ENCODE results near the gene ITIH5. TPM values are rescaled to one million over a fixed set of nuclear protein-coding genes. Genes with fewer than 3 reads are reported as not detected.

Gene ITIH5
- polyA plus RNA-seq, 3 donors, result 20.0 to 29.0 (median 28.1) TPM

- no peak for DNase-seq
These were observed 24.2 kb downstream of the ITIH5 start for GRCh38 chr10:7642491-7643011.

- DNase-seq, result no peak
These were observed 31.2 kb downstream of the ITIH5 start for GRCh38 chr10:7635408-7636125.

DNA sequence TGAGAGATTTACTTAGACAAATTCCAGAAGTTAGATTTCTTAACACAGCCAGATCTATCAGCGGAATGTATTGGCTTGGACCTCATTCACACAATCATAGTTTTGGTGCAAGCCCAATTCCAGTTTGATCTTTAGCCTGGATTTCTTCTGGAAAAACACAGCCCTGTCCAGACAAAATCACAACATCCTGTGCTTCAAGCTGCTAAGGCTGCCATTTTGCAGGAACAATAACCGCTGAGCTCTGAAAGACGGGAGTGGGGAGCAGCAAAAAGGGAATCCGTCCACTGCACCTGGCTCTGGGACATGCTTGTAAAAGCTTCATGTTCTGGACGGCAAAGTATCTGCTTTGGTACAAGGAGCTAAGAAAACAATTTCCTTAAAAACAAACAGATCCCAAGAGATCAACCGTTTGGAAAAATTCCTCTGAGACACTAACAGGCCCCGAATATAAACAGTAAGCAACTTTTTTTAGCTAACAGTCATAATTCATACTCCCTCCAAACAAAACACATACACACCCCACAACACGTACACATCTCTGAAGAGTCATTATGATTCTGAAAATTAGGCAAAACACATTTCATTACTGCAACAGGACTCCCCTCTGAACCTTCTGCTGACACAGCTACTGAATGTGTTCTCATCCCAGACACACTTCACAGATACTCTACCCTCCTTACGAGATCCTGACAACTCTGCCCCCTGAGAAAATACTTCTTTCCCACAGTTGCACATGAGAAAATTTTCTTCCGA is 32.4 kb downstream of the ITIH5 start:
- DNase-seq, result peak; percentile 9

DNA sequence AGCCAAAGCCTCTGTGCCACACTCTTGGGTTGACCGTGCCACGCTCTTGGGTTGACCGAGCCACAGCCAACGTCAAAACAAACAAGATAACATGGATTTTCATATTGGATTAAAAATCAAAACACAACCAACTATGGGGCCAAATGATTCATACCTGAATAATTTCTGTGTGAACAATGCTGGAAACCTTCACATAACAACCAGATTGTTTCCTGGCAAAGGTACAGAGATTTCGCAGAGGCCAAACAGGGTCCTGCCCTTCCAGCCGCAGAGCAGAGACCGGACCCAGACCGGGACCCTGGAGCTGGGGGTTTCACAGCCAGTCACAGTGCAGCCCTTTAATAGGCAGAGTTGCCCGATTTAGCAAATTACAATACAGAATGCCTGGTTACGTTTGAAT is 40.5 kb downstream of the ITIH5 start:
- no peak for DNase-seq

DNA sequence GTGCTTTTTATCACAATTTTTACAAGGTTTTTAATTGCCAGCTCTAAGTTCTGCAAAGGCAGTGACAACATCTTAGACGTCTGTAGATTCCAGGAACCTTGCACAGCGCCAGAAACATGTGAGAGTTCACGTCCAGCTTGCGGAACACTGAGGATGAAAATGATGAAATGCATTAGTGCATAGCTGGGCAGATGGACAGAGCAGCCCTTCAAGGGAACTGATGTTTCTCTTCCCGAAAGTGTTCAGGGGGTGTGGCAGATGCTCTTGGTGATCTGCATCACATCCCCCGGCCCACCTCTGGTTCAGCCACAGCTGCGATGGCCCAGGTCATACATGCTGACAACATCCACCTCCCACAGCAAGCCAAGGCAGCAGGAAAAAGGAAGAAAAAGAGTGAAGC is 40.9 kb downstream of the ITIH5 start:
- no peak for DNase-seq

DNA sequence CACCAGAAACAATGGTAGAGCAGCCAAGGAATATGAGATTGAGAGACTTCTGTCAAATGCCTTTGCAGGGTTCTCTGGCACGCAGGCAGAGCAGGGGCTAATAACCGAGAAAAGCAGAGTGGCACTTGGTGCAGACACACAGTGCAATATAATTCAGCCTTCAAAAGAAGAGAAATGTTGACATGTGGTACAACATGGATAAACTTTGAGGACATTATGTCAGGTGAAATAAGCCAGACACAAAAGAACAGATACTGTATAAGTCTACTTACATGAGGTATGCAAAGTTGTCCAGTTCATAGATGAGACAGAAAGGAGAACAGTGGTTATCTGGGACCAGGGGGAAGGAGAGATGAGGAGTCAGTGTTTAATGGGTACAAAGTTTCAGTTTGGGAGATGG is 41.8 kb downstream of the ITIH5 start:
- DNase-seq, result no peak

DNA sequence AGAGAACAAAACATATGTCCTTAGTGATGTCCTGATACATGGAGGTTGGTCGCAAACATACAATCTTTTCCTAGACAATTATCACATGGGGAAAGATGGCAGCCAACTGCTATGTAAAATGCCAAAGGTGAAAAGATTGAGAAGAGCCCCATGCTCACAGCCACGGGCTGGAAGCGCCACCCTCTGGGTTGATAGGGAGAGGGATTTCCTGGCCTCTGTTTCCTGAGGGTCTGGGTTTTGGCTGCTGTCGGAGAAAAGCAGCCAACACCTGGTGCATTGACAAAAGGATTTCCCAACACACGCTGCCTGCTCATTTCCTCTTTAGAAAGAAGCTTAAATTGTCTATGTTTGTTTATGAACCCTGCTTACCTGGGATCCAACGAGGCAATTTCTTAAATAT is 43.8 kb downstream of the ITIH5 start:
- DNase-seq, result no peak

- peak; percentile 7 for DNase-seq
These were observed 48.3 kb downstream of the ITIH5 start for GRCh38 chr10:7618461-7618860.

- DNase-seq, result no peak
These were observed 54.9 kb downstream of the ITIH5 start for GRCh38 chr10:7611909-7612308.

GRCh38 chr10:7610651-7611389 is 55.9 kb downstream of the ITIH5 start:
- DNase-seq, result no peak

DNA sequence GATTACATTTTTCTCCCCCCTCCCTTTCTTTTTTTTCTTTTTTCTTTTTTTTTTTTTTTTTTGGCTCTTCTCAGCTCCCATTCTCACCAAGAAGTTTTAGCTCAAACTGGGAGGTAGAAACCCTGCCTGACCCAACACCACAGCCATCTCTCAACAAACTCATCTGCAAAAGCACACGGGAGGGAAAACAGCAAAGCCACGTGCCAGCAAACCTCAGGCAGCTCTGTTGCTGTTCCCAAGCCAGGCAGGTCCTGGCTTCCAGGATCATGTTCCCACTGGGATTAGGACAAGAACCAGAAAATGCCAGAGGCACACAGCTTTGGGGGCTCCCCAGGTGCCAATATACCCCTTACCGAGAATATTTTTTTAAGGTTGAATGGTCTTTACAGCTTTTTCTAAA is 56.7 kb downstream of the ITIH5 start:
- no peak for DNase-seq

DNA sequence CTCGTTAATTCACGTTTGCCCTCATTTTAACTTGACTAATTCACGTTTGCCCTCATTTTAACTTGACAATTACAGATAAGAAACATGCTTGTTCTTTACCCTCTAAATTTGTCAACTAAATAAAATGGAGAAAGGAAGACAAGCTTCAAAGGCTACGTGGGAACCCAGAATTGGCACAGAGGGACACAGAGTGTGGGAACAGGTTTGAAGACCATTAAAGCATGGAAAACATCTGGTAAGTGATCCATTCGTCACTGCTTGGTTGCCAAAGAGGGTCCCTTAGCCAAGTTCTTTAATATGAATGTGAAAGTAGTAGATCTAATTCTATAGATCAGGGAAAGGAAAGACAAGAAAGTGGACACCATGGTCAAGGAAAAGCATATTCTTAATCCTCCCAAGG is 57.2 kb downstream of the ITIH5 start:
- no peak for DNase-seq

GRCh38 chr10:7608001-7608400 is 58.8 kb downstream of the ITIH5 start:
- no peak for DNase-seq

DNA sequence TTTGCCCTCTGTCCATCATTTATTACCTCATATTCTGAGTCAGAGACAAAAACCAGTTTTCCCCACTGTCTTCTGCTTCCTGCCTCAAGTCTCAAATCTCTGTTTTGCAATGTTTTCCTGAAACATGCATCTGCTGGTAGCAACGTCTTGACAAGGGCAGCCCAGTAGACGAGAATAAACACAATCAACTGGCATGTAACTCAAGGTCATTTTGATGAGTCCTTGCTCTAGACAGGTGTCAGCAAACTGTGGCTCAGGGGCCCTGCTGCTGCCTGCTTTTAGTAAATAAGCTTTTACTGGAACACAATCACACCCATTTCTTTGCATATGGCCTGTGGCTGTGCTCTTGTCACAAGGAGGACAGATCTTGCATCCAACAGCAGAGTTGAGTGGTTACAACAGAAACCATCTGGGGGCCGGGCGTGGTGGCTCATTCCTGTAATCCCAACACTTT is 59.8 kb downstream of the ITIH5 start:
- DNase-seq, result no peak

- DNase-seq, result no peak
These were observed 61.0 kb downstream of the ITIH5 start for GRCh38 chr10:7605565-7606295.

DNA sequence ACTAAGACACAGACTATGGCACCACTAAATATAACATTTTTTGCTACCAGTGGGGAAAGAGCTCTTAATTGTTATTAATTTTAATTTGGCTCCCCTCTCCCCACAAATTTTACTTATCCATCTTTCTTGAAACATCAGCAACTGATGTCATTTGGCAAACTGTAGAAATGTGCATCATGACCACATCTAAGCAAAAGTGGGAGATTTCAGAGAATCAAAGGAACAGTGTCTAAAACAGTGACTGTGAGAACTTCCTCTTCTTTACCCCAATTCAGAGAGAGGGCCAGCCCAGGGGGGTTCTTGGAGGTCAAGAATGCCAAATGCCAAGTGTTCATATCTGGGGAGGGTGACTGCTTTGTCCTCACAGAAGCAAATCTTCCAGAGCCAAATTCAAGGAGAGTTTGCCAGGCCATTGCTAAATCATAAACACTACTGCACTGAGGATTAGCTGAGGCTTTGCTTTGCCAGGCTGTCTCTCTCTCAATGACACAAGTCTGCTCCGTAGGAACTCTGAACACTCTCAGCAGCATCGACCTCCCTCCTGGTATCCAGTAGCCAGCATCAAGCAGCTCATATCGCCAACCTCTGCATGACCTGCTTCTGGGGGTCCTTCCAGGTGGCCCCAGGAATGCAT is 65.6 kb downstream of the ITIH5 start:
- DNase-seq, result no peak

GRCh38 chr10:7598771-7599170 is 68.0 kb downstream of the ITIH5 start:
- DNase-seq, result no peak

- DNase-seq, result no peak
These were observed 70.4 kb downstream of the ITIH5 start for GRCh38 chr10:7596356-7596755.

DNA sequence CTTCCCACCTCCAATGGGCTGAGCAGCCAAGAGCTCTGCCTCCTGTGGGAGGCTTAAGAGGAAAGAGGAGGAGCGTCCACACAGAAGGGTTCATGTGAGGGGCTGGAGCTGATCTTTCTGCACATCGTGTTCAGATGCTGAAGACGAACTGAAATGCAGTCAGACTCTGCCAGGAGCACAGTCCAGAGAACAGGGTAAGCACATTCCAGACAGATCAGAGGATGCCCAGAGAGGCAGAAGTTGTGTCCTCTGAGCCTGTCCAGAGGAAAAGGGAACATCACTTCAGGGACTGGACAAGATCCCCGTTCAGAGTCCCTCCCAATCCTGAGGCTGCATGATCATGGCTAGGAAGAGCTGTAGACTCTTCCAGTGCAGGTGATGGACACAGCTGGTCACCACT is 72.9 kb downstream of the ITIH5 start:
- no peak for DNase-seq

GRCh38 chr10:7593063-7593462 is 73.7 kb downstream of the ITIH5 start:
- no peak for DNase-seq

- no peak for DNase-seq
These were observed 74.1 kb downstream of the ITIH5 start for GRCh38 chr10:7592627-7593026.

Measured in renal pelvis (tissue), 4 donors.